ENCODE results near the gene EPHX1.

GRCh38 chr1:225863167-225863566 is 53.2 kb downstream of the EPHX1 start:
- no peak for TF ChIP-seq CTCF (IDR thresholded peaks at IDR 0.05)
- TF ChIP-seq POLR2A (IDR thresholded peaks at IDR 0.05) = no peak

Measured in adrenal gland (tissue), 5 donors.